DMS114 treated with DMSO at 0.1 percent for 48 hours (cell line): ENCODE measurements around the gene TBC1D10A.

Experiments used
- DNase-seq: peaks from one replicate; lab custom pipeline; 2025; ENCODE audit not compliant: unreplicated experiment; lab: John Stamatoyannopoulos, UW

TBC1D10A gene

DNA sequence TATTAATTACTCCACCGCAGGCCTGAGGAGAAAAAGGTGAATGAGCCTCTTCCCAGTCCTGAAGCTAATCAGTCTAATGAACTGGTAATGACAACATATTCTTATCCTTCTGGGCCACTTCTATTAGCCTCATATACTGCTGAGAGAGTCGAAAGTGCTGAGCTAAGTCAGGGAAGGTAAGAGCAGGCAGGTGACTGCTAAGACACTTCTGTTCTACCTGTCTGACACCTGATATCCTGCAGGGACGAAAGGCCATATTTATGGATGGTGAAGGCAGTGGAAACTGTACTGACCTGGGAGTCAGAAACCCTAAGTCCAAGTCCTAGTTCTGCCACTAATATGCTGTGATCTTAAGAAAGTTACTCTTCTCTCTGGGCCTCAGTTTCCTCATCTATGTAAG, 3.5 kb downstream of the TBC1D10A start:
- DNase-seq: no peak

DNA sequence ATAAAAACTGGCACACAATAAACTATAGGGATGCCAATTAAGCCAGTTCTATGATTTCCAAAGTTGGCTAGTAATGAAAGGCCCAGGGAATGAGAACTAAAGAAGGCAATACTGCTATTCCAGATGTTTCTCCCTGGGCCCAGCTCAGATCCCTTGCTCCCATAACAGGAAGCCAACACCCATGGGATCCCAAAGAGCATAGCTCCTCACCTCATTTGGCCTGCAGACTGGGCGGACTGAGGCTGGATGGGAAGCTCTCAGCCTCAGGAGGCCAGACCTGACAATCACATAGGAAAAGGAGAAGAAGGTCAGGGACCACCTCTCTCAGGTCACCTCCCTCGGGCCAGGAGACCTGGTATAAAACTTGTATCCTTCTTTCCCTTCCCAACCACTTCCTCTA, 5.3 kb downstream of the TBC1D10A start:
- no peak for DNase-seq

DNA sequence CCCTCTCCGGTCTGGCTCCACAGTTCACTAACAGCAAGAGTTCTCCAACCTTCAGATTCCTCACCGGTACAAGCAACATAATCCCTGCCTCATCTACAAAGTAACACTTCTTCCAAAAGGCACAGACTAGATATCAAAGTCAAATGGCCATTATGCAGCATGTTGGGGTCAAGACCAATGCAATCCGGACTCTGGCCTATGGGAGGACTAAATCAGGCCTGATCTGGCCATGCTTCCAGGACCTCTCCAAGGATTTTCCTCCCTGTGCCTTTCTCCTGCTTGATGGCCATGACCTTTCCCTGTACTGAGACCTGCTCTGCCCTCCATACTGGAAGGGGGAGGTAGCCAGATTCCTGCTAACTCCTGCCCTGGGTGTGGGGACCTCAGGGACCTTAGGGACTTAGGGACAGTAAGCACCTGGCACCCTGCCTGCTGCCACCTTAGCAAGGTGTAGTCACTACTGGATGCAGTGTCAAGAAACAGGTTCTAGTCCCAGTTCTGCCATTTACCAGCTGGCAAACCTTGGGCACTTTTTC, 6.7 kb downstream of the TBC1D10A start:
- no peak for DNase-seq

DNA sequence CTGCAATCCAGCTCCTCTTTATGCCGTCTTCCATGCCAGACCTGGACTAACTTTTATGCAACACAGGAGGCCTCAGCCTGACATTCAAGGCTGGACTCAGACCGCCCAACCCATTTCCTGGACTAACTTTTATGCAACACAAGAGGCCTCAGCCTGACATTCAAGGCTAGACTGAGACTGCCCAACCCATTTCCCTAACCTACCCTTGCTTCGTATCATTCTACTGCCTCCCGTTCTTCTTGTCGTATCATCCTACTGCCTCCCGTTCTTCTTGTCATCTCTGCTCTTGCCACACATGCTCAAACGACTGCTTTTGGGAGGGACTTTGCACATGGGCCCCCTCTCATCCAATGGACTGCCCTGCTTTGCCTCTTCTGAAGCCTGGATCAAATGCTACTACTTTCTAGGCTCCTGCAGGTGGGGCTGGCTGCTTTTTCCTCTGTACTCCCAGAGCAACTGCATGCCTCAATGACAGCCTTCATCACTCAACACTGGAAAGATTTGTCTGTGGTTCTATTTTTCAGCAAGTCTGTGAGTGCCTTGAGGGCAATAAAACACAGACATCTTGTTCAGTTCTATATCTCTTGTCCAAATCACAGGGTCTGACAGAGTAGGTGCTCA, 7.8 kb downstream of the TBC1D10A start:
- no peak for DNase-seq

DNA sequence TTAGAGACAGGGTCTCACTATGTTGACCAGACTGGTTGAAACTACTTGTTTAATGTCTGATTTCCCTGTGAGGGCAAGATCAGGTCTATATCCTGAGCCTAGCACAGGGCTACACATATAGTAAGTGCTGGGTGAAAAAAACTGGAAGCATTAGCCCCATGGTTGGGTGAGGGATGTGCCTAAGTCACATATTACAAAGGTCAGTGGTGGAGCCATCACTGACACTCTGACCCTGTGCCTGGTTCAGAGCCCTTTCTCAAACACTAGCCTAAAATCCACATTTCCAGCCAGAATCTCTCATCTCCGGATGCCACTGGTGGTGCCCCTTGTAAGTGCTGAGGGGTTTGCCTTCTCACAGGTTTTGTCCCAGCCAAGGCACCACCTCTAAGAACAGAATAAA, 9.0 kb downstream of the TBC1D10A start:
- DNase-seq: no peak

DNA sequence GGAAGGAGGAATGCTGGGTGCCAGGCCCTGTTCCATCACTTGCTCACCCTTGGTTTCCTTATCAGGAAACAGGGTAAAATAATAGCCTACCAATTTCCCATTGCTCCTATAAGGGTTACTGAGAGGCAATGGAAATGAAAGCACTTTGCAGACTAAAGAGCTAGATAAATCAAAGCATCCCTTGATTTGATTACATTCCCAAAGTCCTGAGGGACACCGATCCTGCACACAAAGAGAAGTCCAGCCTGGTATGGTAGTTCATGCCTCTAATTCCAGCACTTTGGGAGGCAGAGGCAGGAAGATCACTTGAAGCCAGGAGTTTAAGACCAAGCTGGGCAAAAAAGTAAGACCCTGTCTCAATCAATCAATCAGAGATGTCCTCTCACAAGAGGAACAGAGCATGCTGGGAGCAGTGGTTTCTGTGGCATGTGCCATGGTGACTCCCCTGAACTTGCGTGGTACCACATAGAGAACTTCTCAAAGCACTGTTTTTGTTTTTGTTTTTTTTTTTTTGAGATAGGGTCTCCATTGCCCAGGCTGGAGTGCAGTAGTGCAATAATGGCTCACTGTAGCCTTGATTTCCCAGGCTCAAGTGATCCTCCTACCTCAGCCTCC, 10.7 kb downstream of the TBC1D10A start:
- no peak for DNase-seq

DNA sequence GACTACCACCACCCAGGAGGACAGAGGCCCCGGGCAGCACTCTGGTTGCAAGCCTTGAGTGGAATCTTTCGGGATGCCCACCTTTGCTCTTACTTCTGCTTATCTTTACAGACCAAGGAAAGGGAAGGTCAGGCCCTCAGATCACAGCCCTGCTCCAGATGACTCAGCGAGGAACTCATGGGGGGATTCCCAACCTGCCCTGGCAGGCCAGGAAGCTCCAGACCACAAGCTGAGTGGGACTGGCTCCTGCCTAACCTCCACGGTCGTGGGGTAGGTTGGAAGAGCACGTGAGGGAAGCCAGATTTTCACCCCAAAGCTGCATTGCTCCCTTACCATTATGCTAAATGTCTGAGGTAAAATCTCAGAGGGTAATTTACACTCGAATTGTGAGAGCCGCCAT, 11.8 kb downstream of the TBC1D10A start:
- no peak for DNase-seq

DNA sequence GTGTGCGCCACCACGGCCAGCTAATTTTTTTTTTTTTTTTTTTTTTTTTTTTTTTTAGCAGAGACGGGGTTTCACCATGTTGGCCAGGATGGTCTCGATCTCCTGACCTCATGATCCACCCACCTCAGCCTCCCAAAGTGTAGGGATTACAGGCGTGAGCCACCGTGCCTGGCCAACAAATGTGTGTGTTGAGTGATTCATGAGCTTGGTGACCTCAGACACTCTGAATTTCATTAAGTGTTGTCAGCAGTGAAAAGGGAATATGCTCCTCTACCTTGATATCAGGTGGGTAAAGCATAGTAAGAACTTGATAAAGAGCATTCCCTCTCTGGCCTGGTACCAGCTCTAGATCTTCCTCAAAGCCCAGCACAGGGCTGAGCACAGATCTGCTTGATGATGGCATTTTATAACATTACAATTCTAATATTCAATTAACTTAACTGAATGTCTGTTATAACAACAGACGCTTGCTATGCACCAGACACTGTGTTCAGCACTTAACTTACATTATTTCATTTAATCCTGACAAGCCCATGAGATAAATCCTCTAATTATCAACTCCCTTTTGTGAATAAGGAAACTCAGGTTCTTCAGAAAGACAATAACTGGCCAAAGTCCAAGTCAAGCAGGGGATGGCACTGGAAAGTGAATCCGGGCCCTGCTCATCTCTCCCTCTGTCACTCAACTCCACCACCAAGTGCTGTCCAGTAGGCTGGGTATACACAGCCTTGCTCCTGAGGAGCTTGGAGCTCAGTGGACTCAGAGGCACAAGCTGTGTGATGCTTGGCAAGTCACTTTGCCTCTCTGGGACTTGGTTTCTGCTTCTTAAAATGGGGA, 13.0 kb downstream of the TBC1D10A start:
- DNase-seq: no peak

DNA sequence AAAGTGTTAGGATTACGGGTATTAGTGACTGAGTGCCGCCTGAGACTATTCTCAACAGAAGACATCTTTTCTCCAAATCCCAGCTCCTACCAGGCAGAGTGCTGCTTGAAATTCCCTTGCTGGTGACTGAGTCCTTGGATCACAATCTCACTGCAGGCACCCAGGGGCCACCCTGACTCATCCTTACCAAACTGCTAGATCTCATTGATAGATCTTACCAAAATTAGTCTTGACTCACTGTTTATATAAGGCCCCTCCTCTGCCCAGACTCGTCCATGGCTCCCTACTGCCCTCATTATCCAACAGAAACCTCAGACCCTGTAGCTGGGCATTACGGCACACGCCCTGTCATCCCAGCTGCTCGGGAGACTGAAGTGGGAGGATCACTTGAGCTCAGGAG, 14.7 kb downstream of the TBC1D10A start:
- no peak for DNase-seq

DNA sequence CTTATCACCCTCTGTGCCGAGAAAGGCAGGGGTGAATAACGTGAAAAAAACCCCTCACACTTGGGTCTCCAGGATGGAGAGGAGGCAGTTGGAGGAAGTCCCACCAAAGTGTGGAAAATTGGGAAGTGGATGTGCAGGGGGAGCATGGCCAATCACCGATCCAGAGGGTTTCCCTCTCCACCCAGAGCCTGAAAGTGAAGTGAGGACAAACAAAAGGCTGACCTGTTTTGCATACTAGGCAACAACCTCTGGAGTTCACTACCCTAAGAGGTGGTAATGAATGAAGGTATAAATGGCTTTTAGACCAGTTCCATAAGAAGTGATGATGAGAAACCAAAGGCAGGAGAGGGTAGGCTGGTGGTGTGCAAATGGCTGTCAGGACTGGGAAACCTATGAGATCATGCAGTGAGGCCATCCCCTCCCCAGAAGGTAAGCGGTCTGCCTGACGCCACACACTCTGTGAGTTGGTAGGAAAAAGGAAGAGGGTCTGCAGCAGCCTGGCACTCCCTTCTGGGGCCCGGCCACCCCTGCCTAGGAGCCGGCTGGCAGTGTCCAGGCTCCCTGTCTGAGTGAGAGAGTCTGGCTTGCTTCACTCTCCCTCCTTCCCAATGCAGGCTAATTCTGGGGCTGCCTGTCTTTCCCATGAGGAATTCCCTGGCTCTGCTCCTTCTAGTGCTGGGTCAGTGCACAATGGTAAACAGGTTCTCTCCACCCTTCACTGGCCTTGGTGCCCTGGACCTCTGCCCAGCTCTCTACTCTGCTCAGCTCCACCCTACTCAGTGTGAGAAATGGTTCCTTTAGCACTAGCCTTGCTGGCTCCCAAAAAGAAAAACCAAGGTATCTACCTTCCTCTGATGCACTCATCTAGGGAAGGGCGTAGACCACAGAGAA, 15.6 kb downstream of the TBC1D10A start:
- no peak for DNase-seq

DNA sequence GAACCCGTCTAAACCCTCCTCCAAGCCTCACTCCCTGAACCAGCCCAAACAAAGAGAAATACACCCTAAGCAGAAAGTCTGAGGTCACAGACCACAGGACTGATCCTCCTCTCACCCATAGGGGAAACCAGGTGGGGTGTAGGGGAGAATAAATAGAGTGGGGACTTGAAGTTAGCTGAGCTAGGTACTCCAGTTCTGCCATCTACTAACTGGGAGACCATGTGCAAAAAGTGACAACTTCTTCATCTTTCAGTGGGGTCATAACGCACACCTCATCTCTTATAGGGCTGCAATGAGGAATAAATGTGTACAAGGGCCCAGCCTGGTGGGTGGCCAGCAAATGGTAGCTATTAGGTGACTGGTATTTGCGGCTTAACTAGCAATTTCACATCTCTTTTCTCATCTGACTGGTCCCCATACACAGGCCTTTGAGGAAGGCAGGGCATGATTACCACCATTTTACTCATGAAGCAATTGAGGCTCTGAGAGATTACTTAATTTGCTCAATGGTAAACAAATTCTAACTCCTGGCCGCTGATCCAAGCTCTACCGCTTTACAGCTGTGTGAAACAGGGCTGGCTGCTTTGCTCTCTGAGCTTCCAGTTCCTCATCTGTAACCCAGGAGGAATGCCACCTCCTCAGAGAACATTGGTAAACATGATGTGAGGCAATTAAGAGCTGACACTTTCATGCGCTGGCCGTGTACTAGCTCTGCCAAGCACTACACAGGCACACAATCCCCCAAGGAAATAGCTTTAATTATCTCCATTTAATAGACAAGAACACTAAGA, 16.6 kb downstream of the TBC1D10A start:
- DNase-seq: no peak

DNA sequence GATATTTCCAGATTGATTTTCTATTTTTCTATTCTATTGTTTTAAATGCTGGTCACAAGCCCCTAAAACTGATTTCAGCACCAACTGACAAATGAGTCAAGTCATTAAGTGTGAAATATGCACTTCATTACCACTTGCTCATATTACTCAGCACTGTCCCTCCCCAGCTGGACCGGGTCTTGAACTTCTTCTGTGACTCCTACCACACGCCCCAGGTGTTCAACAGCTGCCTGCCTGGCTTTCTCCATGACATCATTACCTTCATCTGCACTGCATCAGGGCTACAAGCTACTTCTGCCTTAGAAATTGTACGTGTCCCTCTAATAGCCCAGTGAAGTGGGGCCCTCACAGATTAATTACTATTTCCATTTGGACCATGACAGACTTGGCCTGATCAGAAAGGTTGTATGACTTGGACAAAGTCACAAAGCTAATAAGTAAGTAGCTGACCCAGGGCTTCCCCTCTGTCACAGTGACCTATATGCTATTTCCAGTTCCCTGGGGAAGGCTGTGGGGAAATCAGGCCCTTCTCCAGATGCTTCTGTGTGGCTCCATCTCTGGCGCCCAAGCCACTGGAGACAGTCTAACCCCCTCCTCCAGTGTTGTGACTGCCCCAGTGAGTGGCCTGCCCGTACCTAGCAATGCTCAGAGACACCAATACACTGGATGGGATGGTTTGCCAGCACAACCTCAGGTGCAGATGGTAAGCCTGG, 18.1 kb downstream of the TBC1D10A start:
- no peak for DNase-seq

DNA sequence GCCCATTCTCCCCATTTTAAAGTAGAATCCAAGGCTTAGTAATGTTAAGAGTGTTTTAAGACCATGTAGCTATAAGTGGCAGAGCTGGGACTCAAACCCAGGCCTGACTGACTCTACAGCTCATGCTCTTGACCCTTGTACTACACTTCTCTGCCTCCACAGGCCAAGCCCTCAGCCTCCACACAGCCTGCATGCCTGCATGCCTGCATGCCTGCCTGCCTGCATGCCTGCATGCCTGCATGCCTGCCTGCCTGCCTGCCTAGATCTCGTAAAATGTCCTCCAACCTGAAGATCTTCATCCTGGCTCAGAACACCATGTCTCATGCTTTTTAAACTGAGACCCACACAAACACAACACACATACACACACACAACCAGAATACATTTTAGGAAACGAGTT, 18.6 kb downstream of the TBC1D10A start:
- DNase-seq: no peak

DNA sequence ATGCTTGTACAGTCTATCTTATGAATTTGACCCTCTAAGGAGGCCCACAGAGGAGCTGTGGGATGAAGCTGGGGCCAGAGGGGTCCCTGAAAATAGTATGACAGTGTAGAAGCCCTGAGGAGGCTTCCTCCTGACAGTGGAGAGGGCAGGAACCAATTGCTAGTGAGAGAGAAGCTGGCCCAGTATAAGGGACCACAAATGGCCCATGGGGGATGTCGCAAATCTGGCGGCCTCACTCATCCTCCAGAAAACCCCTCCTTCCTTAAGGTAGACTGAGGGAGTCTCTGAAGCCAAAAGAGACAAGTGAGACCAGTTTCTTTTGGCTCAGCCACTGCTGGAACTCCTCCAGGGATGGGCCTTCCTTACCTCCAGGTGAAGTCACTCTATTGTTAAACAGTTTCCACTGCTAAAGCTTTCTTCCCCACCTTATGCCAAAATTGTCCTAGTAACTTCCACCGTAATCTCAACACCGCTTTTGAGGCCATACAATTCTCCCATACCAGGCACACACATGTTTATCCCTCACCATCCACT, 19.6 kb downstream of the TBC1D10A start:
- no peak for DNase-seq

DNA sequence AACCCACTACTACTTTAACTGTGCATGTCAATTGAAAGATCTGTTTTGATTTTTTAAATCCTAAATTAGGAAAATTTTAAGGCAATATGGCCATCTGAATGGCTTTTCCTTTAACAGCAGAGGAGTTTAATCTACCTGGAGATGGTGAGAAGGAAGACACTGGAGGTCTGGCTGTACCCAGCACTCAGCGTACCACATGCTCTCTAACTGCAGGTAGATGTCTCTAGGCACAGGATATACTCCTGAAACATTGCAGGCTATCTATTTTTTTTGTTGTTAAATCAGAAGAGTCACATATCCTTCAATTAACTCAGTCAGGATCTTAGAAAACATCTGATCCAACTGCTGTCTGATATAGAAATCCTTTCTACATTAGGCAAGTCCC, 20.1 kb downstream of the TBC1D10A start:
- no peak for DNase-seq

DNA sequence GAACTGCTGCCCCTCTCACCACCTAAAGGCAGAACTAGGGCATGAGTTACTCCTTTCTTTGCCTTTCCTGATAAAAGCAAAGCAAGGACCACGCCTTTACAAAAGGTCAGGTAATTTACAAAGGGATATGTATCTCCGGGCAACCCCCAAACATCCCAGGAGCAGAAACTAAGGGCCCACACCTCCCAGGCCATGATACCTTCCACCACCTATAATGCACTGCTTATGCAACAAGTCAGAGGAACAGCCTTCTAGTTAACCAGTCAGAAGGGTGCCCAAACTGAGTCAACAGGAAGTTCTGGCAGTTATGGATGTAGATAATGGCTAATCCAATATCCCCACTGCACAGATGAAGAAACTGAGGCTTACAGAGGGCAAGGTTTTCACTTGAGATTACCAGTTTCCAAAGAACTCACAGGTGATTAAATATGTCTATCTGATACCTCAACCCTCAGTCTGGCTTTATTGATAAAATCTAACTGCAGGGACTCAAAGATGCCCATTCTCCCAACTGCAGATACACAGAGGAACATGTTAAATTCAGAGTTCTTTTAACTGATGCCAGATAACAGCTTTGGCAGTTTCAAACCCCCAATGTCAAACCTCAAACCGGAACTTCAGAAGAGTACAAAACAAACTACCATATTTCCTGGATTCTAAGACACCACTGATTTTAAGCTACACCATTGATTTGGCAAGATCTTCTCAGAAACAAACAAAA, 20.7 kb downstream of the TBC1D10A start:
- no peak for DNase-seq

DNA sequence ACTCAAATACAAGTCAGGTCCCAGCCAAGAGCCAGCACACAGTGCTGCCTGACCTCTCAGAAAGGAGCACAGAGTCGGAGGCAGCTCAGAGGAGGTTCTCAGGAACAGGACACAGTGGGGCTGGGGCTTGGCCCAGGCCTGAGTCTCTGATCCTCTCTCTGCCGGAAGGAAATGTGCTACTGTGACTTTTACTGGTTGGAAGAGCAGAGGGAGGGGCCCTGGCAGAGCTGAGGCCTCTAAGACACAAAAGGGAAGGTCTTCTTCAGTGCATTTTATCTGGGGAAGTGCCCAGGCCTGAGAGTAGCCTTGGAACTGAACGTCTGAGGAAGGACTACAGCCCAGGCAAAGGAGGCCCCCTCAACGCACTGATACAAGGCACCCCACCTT, 21.2 kb downstream of the TBC1D10A start:
- DNase-seq: no peak

DNA sequence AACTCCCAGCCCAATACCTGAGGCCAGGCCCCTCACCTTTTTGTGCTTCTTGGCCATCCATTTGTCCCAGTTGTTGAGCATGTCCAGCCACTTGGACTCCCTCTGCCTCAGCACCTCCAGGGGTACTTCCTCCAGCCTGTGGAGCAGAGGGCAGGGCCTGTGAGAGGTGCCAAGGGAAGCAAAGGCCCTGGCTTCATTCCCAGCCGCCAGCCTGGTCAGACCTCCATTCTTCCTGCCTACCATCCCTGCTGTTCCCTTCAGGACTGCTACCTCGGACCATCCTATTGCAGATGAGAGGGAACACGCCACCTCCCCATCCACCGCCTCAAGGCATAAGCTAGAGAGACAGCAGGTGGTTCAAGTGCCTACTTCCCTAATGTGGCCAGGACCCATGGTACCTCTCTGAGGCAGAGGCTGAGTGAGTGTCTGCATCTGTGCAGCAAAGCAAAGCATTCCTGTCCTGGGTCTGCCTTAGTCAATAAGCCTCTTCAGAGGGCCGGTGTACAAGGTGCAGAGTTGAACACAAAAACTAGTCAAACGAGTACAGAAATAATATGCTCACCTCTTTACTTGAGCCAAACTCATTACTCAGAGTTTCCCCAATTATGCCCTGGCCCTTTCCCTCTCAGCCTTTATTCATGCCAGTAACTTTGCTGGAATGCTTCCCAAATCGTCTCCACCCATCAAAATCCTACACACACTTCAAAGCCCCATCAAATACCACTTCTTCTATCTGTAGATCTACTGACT, 22.1 kb downstream of the TBC1D10A start:
- no peak for DNase-seq
